HepG2 (cell line): Measurements from ENCODE around the gene GLS2. TPM values are rescaled to one million over a fixed set of nuclear protein-coding genes. Genes with fewer than 3 reads are reported as not detected.

Experiments used
- AHR ChIP-seq: IDR thresholded peaks from 2 replicates; pipeline ENCODE4 v1.6.1; 2018; ENCODE audit warnings: missing genetic modification reagents, missing compliant biosample characterization
- ARNTL ChIP-seq: sonication (generic); formaldehyde crosslinking; IDR thresholded peaks from 2 replicates; pipeline ENCODE4 v1.4.0; 2020; ENCODE audit warnings: mild to moderate bottlenecking, missing genetic modification reagents
- BATF2 ChIP-seq: sonication (generic); formaldehyde crosslinking; IDR thresholded peaks from 2 replicates; pipeline ENCODE4 v1.8.0; 2022; ENCODE audit warnings: mild to moderate bottlenecking, missing genetic modification reagents, moderate library complexity
- CC2D1A ChIP-seq: sonication (generic); formaldehyde crosslinking; IDR thresholded peaks from 2 replicates; pipeline ENCODE4 v1.8.1; 2023; ENCODE audit warnings: mild to moderate bottlenecking, missing genetic modification reagents
- FOSL1 ChIP-seq: sonication (generic); formaldehyde crosslinking; IDR thresholded peaks from 2 replicates; pipeline ENCODE4 v1.9.0; 2021; ENCODE audit warnings: missing genetic modification reagents, borderline replicate concordance
- IKZF4 ChIP-seq: sonication (generic); formaldehyde crosslinking; IDR thresholded peaks from 2 replicates; pipeline ENCODE4 v1.5.1; 2020; ENCODE audit warnings: borderline replicate concordance, mild to moderate bottlenecking, low read depth, missing genetic modification reagents; ENCODE audit errors: not compliant biosample characterization
- MBNL3 ChIP-seq: fragments of 250-450 bp; sonication (Bioruptor Pico); conservative IDR thresholded peaks from 2 replicates; pipeline ENCODE4 v1.8.0; 2022; ENCODE audit warnings: mild to moderate bottlenecking, inconsistent platforms
- MEF2D ChIP-seq: sonication (generic); formaldehyde crosslinking; IDR thresholded peaks from 2 replicates; pipeline ENCODE4 v1.5.1; 2020; ENCODE audit warnings: mild to moderate bottlenecking, missing genetic modification reagents
- SP1 ChIP-seq, 2 experiments: fragments of 450-650 bp in 1 of 2; sonication (generic) in 1 of 2; formaldehyde crosslinking in 1 of 2; IDR thresholded peaks; 2 replicates each; pipeline versions ENCODE4 v1.4.0 to v1.6.1; 2016 to 2020; ENCODE audit warnings: missing genetic modification reagents in 1 of 2
- YEATS2 ChIP-seq: sonication (generic); formaldehyde crosslinking; IDR thresholded peaks from 2 replicates; pipeline ENCODE4 v1.4.0; 2020; ENCODE audit warnings: missing genetic modification reagents, borderline replicate concordance
- ZBTB37 ChIP-seq: sonication (generic); formaldehyde crosslinking; IDR thresholded peaks from 2 replicates; pipeline ENCODE4 v1.4.0; 2020; ENCODE audit warnings: mild to moderate bottlenecking, missing genetic modification reagents
- ZNF224 ChIP-seq: sonication (generic); formaldehyde crosslinking; IDR thresholded peaks from 2 replicates; pipeline ENCODE4 v1.5.0; 2020; ENCODE audit warnings: mild to moderate bottlenecking, missing genetic modification reagents
- ZNF362 ChIP-seq: sonication (generic); formaldehyde crosslinking; IDR thresholded peaks from 2 replicates; pipeline ENCODE4 v1.4.0; 2020; ENCODE audit warnings: missing genetic modification reagents, mild to moderate bottlenecking, borderline replicate concordance
- ZNF580 ChIP-seq: IDR thresholded peaks from 2 replicates; pipeline ENCODE4 v1.6.1; 2016; ENCODE audit warnings: low read depth, borderline replicate concordance
- ZNF646 ChIP-seq: sonication (generic); formaldehyde crosslinking; IDR thresholded peaks from 2 replicates; pipeline ENCODE4 v1.9.0; 2021; ENCODE audit warnings: mild to moderate bottlenecking, missing genetic modification reagents
- ZNF781 ChIP-seq: sonication (generic); formaldehyde crosslinking; IDR thresholded peaks from 2 replicates; pipeline ENCODE4 v1.5.1; 2020; ENCODE audit warnings: borderline replicate concordance, mild to moderate bottlenecking, missing genetic modification reagents; ENCODE audit errors: not compliant biosample characterization
- ZSCAN5A ChIP-seq: sonication (generic); formaldehyde crosslinking; IDR thresholded peaks from 2 replicates; pipeline ENCODE4 v1.8.0; 2022; ENCODE audit warnings: mild to moderate bottlenecking, missing genetic modification reagents, borderline replicate concordance
- polyA plus RNA-seq, 8 experiments: library from polyadenylated mRNA; depleted of rRNA in 3 of 8; stranded (reverse) in 7 of 8; unstranded in 1 of 8; fragments of >200 nt; fragmentation: Illumina TruSeq in 4 of 8; extraction: Trizol in 4 of 8; gene quantifications; 2 replicates each; pipeline versions ENCODE4 v1.2.1 to v1.2.3, GENCODE V29; 2011 to 2016; ENCODE audit warnings: low read depth in 4 of 8, missing spikeins in 1 of 8, mixed read lengths in 1 of 8; ENCODE audit not compliant: insufficient read depth in 1 of 8
- total RNA-seq, 5 experiments: library from RNA; depleted of rRNA; stranded (reverse); fragments of >200 nt; fragmentation: Illumina TruSeq; extraction: Trizol; gene quantifications; 2 replicates each; pipeline ENCODE4 v1.2.3, GENCODE V29; 2016; ENCODE audit warnings: low read depth in 1 of 5

Gene GLS2
- total and polyA plus RNA-seq, 2 of the 13 experiments (the other 11 are each of a cell fraction or from before 2014, with no cell fraction given), result 8.6 to 12.2 TPM

GRCh38 chr12:56487448-56488040 is 417 bp downstream of the GLS2 start (continued):
- TF ChIP-seq YEATS2 (CRISPR knock-in tag), result no peak
- TF ChIP-seq ZNF224 (CRISPR knock-in tag), result no peak
- TF ChIP-seq FOSL1, result no peak
- TF ChIP-seq SP1 (IDR thresholded peaks at IDR 0.05), result no peak
- 0 out of 2 replicates have a peak, but pooled peaks have one; percentile 14 for TF ChIP-seq SP1 (CRISPR knock-in tag; IDR thresholded peaks at IDR 0.05)
- TF ChIP-seq ZSCAN5A (CRISPR knock-in tag), result no peak
- no peak for TF ChIP-seq IKZF4 (CRISPR knock-in tag)
- no peak for TF ChIP-seq ZNF646 (CRISPR knock-in tag)
- TF ChIP-seq ZNF580 (CRISPR knock-in tag), result no peak
- no peak for TF ChIP-seq ZNF362 (CRISPR knock-in tag)
- no peak for TF ChIP-seq CC2D1A (CRISPR knock-in tag)
- TF ChIP-seq ARNTL, result peak; percentile 55
- 0 out of 2 replicates have a peak, but pooled peaks have one; percentile 23 for TF ChIP-seq BATF2 (CRISPR knock-in tag)
- TF ChIP-seq ZNF781 (CRISPR knock-in tag), result no peak
- TF ChIP-seq MEF2D (CRISPR knock-in tag), result peak; percentile 44; the same call in 1 of the 2 replicates
- TF ChIP-seq ZBTB37 (CRISPR knock-in tag), result no peak
- TF ChIP-seq MBNL3 (CRISPR knock-in tag), result no peak
- TF ChIP-seq AHR (CRISPR knock-in tag), result peak; percentile 63; the same call in 1 of the 2 replicates
